ENCODE results near the gene DSEL. TPM values are rescaled to one million over a fixed set of nuclear protein-coding genes. Genes with fewer than 3 reads are reported as not detected.

The DSEL gene
- total RNA-seq, 1 experiment from 2014 or later = 0.05 TPM

- DNase-seq (ENCODE audit: low read depth, low spot score) (no peak), ATAC-seq (no peak)
- H4K20me1 ChIP-seq (ENCODE audit: insufficient read depth) = no peaks in the 10 kb centered on the region
- TF ChIP-seq SRF (IDR thresholded peaks at IDR 0.05; ENCODE audit: low read depth) = no peak
- TF ChIP-seq ZFX (IDR thresholded peaks at IDR 0.05) = no peak
- TF ChIP-seq ATF3 (IDR thresholded peaks at IDR 0.05) = no peak
- TF ChIP-seq CBX3 (IDR thresholded peaks at IDR 0.05; ENCODE audit: low read depth) = no peak
- no peak for TF ChIP-seq TCF7L2 (IDR thresholded peaks at IDR 0.05; ENCODE audit: borderline replicate concordance, extremely low read depth, insufficient read depth, insufficient read length)
- no peak for TF ChIP-seq EGR1 (IDR thresholded peaks at IDR 0.05; ENCODE audit: low read depth)
- no peak for TF ChIP-seq YY1 (IDR thresholded peaks at IDR 0.05; ENCODE audit: extremely low read depth, insufficient replicate concordance, low read depth, low read length)
- TF ChIP-seq POLR2AphosphoS5 (IDR thresholded peaks at IDR 0.05; ENCODE audit: low read depth, low read length) = no peak
- TF ChIP-seq SIN3A (IDR thresholded peaks at IDR 0.05; ENCODE audit: low read depth) = no peak
- no peak for TF ChIP-seq REST (IDR thresholded peaks at IDR 0.05; ENCODE audit: low read depth)
- no peak for TF ChIP-seq EZH2 (IDR thresholded peaks at IDR 0.05)
- TF ChIP-seq POLR2A (IDR thresholded peaks at IDR 0.05; ENCODE audit: borderline replicate concordance, extremely low read depth, insufficient read depth, insufficient read length) = no peak
- no peak for TF ChIP-seq EZH2phosphoT487 (IDR thresholded peaks at IDR 0.05; ENCODE audit: borderline replicate concordance)
- TF ChIP-seq SP1 (IDR thresholded peaks at IDR 0.05; ENCODE audit: low read depth) = no peak
- TF ChIP-seq CTCF (IDR thresholded peaks at IDR 0.05 in 2 of 3, conservative IDR thresholded peaks at IDR 0.05 in 1 of 3; ENCODE audit: borderline replicate concordance in 1 of 3, insufficient read depth in 1 of 3, low read depth in 2 of 3, low read length in 2 of 3) = no peak
- TF ChIP-seq MAX (IDR thresholded peaks at IDR 0.05) = no peak
- TF ChIP-seq ZNF274 (IDR thresholded peaks at IDR 0.05; ENCODE audit: low read depth, low read length) = no peak
- no peak for TF ChIP-seq JUND (IDR thresholded peaks at IDR 0.05)
- TF ChIP-seq ZBTB33 (IDR thresholded peaks at IDR 0.05; ENCODE audit: extremely low read depth, insufficient replicate concordance, low read length) = no peak
- H3K9me3 ChIP-seq (ENCODE audit: control insufficient read depth in 1 of 2, insufficient read depth in 1 of 2, low read depth in 1 of 2, low read length in 2 of 2) = peaks cover 4 to 7% of the 10 kb centered on the region in 2 experiments; a peak in 2 of 4 replicates
- ChIA-PET POLR2A (no interaction called here), RAD21 (ENCODE audit: low non-redundant PET in 1 of 2, low total read pairs in 2 of 2, uncharacterized antibody in 2 of 2, unreplicated experiment in 2 of 2) (no interaction called here), CTCF (no interaction called here)
- no peak overlapping the region for H3K4me3 ChIP-seq (replicated peaks in 1 of 2; ENCODE audit: low read depth in 1 of 2, low read length in 2 of 2)
- H3K9ac ChIP-seq (ENCODE audit: low read length) = no peak overlapping the region
- H3K4me2 ChIP-seq (ENCODE audit: low read length) = no peak overlapping the region
- no peaks in the 10 kb centered on the region for H3K4me1 ChIP-seq (ENCODE audit: control insufficient read depth in 1 of 2, insufficient read depth in 2 of 2, low read length in 2 of 2)
- no peaks in the 10 kb centered on the region for H3K9me2 ChIP-seq (ENCODE audit: insufficient read depth)
- no peak overlapping the region for H3K27ac ChIP-seq (ENCODE audit: low read depth, low read length)
- H3K36me3 ChIP-seq (ENCODE audit: control insufficient read depth in 1 of 2, insufficient read depth in 2 of 2, low read length in 2 of 2) = no peaks in the 10 kb centered on the region
- no peak overlapping the region for H2AFZ ChIP-seq (ENCODE audit: low read depth, low read length, poor library complexity, severe bottlenecking)
- intact Hi-C loops (cut with micrococcal nuclease) = no loop called here
- H3K79me2 ChIP-seq (ENCODE audit: insufficient read depth, low read length) = no peaks in the 10 kb centered on the region
- no TSS peak for BruUV-seq (replicated peaks)
- no peaks in the 10 kb centered on the region for H3K27me3 ChIP-seq (ENCODE audit: insufficient read depth, low read length)
These were observed 29.2 kb upstream of the DSEL start for GRCh38 chr18:67545681-67546080.
